ENCODE results near the gene GABARAP.

DNA sequence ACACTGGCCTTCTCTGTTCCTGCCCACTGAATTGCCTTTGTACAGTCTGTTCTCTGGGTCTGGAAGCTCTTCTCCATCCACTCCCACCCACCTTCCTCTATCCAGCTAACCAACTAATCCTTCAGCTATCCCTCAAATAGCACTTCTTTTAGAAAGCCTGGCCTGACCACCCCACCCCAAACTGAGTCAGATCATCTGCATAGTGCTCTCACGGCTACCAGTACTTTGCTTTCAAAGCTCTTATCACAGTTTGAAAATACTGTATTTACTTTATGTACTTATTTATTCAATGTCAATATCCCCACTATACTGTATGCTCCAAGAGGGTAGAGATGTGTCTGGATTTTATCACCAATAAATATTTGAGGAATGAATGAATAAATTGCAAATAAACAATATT lies 24.5 kb upstream of the GABARAP start:
- TF ChIP-seq POLR2A (IDR thresholded peaks at IDR 0.05), result no peak
- TF ChIP-seq, protein P1, sequence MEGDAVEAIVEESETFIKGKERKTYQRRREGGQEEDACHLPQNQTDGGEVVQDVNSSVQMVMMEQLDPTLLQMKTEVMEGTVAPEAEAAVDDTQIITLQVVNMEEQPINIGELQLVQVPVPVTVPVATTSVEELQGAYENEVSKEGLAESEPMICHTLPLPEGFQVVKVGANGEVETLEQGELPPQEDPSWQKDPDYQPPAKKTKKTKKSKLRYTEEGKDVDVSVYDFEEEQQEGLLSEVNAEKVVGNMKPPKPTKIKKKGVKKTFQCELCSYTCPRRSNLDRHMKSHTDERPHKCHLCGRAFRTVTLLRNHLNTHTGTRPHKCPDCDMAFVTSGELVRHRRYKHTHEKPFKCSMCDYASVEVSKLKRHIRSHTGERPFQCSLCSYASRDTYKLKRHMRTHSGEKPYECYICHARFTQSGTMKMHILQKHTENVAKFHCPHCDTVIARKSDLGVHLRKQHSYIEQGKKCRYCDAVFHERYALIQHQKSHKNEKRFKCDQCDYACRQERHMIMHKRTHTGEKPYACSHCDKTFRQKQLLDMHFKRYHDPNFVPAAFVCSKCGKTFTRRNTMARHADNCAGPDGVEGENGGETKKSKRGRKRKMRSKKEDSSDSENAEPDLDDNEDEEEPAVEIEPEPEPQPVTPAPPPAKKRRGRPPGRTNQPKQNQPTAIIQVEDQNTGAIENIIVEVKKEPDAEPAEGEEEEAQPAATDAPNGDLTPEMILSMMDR (IDR thresholded peaks at IDR 0.05), result no peak

Data from thyroid gland (tissue), 4 donors.